ENCODE results near the gene RAD51B.

The RAD51B gene

DNA sequence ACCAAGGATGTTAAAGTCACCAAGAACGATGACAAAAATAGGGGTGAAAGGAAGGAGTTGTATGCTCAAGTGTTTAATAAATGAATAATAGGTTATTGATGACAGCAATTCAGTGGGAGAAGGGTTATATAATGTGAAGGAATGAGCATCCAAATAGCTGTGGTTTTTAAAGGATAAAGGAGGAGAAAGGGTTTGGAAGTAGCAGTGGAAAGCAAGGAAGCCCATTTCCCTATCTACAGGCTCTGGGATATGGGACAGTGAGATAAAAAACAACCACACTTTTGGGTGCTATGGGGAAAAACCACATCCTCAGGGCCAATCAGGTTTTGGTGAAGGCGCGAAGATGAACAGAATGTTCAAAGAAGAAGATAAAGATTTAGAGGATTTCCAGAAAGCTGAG, 714.7 kb downstream of the RAD51B start:
- H3K4me3 ChIP-seq (replicated peaks; ENCODE audit: insufficient read depth, low read length) = no peak overlapping the region
- TF ChIP-seq GABPA (IDR thresholded peaks at IDR 0.05; ENCODE audit: low read depth) = no peak
- TF ChIP-seq SPI1 (IDR thresholded peaks at IDR 0.05; ENCODE audit: borderline replicate concordance, low read depth) = no peak
- TF ChIP-seq POLR2AphosphoS5 (IDR thresholded peaks at IDR 0.05; ENCODE audit: low read depth) = no peak
- TF ChIP-seq CTCF (IDR thresholded peaks at IDR 0.05; ENCODE audit: insufficient read depth, low read length) = no peak
- H3K27ac ChIP-seq (replicated peaks) = no peak overlapping the region
- DNase-seq (ENCODE audit: low read depth in 1 of 2, low spot score in 1 of 2) = no peak
- H3K27me3 ChIP-seq (ENCODE audit: insufficient read depth, poor library complexity, severe bottlenecking) = no peaks in the 10 kb centered on the region

- Histone ChIP-seq H3K4me3 (replicated peaks; ENCODE audit: insufficient read depth, low read length) (no peak overlapping the region), H3K27me3 (ENCODE audit: insufficient read depth, poor library complexity, severe bottlenecking) (no peaks in the 10 kb centered on the region), H3K27ac (replicated peaks) (no peak overlapping the region)
- TF ChIP-seq CTCF (IDR thresholded peaks at IDR 0.05; ENCODE audit: insufficient read depth, low read length) (no peak), POLR2AphosphoS5 (IDR thresholded peaks at IDR 0.05; ENCODE audit: low read depth) (no peak), SPI1 (IDR thresholded peaks at IDR 0.05; ENCODE audit: borderline replicate concordance, low read depth) (no peak), GABPA (IDR thresholded peaks at IDR 0.05; ENCODE audit: low read depth) (no peak)
- TF ChIP-seq, protein P1, sequence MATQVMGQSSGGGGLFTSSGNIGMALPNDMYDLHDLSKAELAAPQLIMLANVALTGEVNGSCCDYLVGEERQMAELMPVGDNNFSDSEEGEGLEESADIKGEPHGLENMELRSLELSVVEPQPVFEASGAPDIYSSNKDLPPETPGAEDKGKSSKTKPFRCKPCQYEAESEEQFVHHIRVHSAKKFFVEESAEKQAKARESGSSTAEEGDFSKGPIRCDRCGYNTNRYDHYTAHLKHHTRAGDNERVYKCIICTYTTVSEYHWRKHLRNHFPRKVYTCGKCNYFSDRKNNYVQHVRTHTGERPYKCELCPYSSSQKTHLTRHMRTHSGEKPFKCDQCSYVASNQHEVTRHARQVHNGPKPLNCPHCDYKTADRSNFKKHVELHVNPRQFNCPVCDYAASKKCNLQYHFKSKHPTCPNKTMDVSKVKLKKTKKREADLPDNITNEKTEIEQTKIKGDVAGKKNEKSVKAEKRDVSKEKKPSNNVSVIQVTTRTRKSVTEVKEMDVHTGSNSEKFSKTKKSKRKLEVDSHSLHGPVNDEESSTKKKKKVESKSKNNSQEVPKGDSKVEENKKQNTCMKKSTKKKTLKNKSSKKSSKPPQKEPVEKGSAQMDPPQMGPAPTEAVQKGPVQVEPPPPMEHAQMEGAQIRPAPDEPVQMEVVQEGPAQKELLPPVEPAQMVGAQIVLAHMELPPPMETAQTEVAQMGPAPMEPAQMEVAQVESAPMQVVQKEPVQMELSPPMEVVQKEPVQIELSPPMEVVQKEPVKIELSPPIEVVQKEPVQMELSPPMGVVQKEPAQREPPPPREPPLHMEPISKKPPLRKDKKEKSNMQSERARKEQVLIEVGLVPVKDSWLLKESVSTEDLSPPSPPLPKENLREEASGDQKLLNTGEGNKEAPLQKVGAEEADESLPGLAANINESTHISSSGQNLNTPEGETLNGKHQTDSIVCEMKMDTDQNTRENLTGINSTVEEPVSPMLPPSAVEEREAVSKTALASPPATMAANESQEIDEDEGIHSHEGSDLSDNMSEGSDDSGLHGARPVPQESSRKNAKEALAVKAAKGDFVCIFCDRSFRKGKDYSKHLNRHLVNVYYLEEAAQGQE (IDR thresholded peaks at IDR 0.05; ENCODE audit: insufficient replicate concordance, low read depth) = no peak
- DNase-seq (ENCODE audit: low read depth in 1 of 2, low spot score in 1 of 2) = no peak
Measured at GRCh38 chr14:68535404-68536017, 715.9 kb downstream of the RAD51B start.

DNA sequence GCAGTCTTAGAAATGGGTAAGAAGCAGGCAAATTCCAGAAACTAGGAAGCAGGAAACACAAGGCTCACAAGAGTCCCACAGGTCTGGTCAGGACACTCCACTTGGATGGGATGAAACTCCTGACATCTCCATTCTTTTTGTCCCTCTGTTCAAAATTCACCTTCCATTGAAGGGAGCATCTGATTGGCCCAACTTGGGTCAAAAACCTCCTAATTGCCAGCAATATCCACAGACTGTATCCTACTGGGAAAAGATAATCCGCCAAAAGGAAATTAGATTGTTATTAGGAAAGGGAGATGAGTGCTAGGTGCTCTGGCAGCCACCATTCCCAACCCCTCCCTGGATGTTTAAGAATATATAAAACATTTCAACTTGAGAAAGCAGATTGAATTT, 716.4 kb downstream of the RAD51B start:
- no peak overlapping the region for H3K27ac ChIP-seq (replicated peaks)
- DNase-seq (ENCODE audit: low read depth in 1 of 2, low spot score in 1 of 2) = no peak
- H3K4me3 ChIP-seq (replicated peaks; ENCODE audit: insufficient read depth, low read length) = no peak overlapping the region
- TF ChIP-seq GABPA (IDR thresholded peaks at IDR 0.05; ENCODE audit: low read depth) (no peak), POLR2AphosphoS5 (IDR thresholded peaks at IDR 0.05; ENCODE audit: low read depth) (no peak), SPI1 (IDR thresholded peaks at IDR 0.05; ENCODE audit: borderline replicate concordance, low read depth) (no peak), CTCF (IDR thresholded peaks at IDR 0.05; ENCODE audit: insufficient read depth, low read length) (no peak)
- TF ChIP-seq, protein P1 (IDR thresholded peaks at IDR 0.05; ENCODE audit: insufficient replicate concordance, low read depth) = no peak
- H3K27me3 ChIP-seq (ENCODE audit: insufficient read depth, poor library complexity, severe bottlenecking) = no peaks in the 10 kb centered on the region

DNA sequence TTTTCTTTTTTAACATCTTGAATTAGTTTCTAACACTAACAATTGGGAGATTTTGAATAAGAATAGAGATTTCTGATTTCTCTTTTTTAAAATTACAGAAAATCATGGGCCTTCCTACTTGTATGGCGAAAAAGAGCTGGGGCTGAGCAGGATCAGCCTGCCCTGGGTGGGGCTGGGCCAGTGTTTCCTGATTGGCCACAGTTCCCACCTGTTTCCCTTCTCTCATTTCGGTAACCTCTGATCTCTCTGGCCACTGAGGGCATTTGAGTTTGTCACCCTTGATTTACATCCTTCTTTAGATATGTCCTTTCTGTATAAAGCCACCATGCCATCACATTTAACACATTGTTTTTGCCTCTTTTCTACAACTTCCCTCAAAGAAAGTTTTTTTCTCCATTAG, 719.1 kb downstream of the RAD51B start:
- TF ChIP-seq, protein P1 (IDR thresholded peaks at IDR 0.05; ENCODE audit: insufficient replicate concordance, low read depth) = no peak
- TF ChIP-seq GABPA (IDR thresholded peaks at IDR 0.05; ENCODE audit: low read depth) (no peak), CTCF (IDR thresholded peaks at IDR 0.05; ENCODE audit: insufficient read depth, low read length) (no peak), POLR2AphosphoS5 (IDR thresholded peaks at IDR 0.05; ENCODE audit: low read depth) (no peak), SPI1 (IDR thresholded peaks at IDR 0.05; ENCODE audit: borderline replicate concordance, low read depth) (no peak)
- Histone ChIP-seq H3K4me3 (replicated peaks; ENCODE audit: insufficient read depth, low read length) (no peak overlapping the region), H3K27ac (replicated peaks) (no peak overlapping the region), H3K27me3 (ENCODE audit: insufficient read depth, poor library complexity, severe bottlenecking) (no peaks in the 10 kb centered on the region)
- DNase-seq (ENCODE audit: low read depth in 1 of 2, low spot score in 1 of 2) = no peak

All from HL-60 (cell line).